HG02885 (cell line): ENCODE data around the gene TMEM184C.

ENCODE experiments used
- ATAC-seq: cut with Tn5 transposase; IDR thresholded peaks from one replicate; pipeline ENCODE4 v1.9.1; 2021; ENCODE audit warnings: mild to moderate bottlenecking; ENCODE audit not compliant: unreplicated experiment, poor library complexity

Gene TMEM184C

GRCh38 chr4:147597561-147597960, 19.6 kb upstream of the TMEM184C start:
- no peak for ATAC-seq

DNA sequence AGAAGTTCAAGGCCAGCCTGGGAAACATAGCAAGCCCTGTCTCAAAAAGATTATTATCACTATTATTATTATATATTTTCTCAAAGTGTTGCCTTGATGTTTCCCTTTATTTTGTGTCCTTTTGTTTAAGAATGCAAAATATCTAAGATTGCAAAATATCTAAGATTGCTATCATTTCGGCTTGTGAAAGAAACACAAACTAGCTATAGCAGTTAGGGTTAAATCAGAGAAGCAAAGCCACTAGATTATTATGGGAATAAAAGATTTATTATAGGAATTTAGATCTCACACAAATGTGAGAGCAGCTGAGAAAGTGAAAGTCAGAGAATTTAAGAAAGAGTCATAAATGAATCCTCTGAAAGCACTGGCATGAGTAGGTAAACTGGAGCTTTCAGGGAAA, 18.0 kb upstream of the TMEM184C start:
- no peak for ATAC-seq

DNA sequence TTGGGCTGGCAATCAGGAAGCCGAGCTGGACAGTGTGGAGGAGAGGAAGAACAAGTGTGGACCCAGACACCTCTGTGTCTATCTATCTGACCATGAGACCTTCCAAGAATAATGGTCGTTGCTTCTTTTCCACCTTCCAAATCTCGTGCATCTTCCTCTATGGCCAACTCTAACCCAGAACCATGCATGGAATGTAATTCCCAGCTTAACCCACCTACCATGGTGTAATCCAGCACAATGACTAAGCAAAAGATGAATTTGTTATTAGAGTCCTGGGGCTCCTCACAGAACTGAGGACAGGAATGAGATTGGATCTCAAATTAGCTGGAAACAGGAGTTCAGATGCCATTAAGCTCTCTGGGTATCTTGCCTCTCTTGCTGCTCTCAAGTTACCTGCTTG, 17.4 kb upstream of the TMEM184C start:
- no peak for ATAC-seq

- no peak for ATAC-seq
Measured at GRCh38 chr4:147605499-147605898, 11.7 kb upstream of the TMEM184C start.

- ATAC-seq: no peak
Measured at GRCh38 chr4:147607471-147607870, 9.7 kb upstream of the TMEM184C start.

DNA sequence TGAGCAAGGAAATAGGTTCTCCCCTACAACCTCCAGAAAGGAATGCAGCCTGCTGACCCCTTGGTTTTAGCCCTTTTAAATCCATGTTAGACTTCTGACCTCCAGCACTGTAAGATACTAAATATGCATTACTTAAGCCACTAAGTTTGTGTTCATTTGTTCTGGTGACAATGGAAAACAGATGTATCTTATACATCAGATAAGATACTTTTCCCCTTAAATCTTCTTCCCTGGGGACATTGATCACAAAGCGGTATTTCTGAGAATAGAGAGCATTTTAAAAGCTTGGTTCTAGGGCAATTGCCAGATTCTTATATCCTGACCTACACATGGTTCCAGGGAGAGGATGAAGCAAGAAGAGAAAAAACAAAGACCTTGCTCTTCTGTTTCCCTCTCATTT, 6.5 kb upstream of the TMEM184C start:
- no peak for ATAC-seq

GRCh38 chr4:147616849-147617172, 386 bp upstream of the TMEM184C start:
- ATAC-seq: peak; percentile 10

- peak; percentile 11 for ATAC-seq
Measured at GRCh38 chr4:147617841-147618691, 869 bp downstream of the TMEM184C start.

GRCh38 chr4:147620315-147620714, 3.1 kb downstream of the TMEM184C start:
- no peak for ATAC-seq

- no peak for ATAC-seq
Measured at GRCh38 chr4:147625733-147626132, 8.5 kb downstream of the TMEM184C start.

DNA sequence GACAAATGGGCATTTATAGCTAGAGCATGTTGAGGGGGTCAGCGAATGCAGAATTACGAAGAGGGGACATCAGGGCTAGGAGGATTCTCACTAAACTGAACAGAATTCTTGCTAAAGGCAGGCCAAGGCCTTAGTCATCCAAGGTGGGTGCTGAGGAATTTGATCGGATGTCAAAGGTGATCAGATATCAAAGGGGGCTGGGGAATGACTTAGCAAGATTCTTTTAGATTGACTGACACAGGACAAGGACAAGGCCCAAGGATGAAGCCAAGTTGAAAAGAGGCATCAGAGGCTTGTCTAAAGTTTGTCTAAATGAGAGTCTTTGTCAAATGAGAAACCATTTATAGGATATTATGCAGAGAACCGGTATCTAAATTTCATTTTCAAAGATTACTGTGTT, 9.7 kb downstream of the TMEM184C start:
- ATAC-seq: no peak

GRCh38 chr4:147628415-147628814, 11.2 kb downstream of the TMEM184C start:
- ATAC-seq: no peak

- no peak for ATAC-seq
Measured at GRCh38 chr4:147629783-147630730, 12.9 kb downstream of the TMEM184C start.

DNA sequence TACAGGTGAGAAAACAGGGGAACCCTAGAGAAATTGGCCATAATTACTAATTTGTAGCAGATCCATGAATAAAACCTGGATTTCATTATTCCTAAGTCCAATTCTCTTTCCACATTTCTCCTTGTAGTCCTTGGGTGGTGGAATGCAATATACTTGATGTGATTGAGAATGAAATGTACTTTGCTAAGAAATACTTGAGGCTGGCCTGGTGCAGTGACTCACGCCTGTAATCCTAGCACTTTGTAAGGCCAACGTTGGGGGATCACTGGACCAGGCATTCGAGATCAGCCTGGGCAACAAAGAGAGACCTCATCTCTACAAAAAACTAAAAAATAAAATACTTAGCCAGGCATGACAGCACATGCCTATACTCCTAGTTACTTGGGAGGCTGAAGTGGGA, 15.9 kb downstream of the TMEM184C start:
- no peak for ATAC-seq

- ATAC-seq: no peak
Measured at GRCh38 chr4:147633643-147634042, 16.4 kb downstream of the TMEM184C start.

DNA sequence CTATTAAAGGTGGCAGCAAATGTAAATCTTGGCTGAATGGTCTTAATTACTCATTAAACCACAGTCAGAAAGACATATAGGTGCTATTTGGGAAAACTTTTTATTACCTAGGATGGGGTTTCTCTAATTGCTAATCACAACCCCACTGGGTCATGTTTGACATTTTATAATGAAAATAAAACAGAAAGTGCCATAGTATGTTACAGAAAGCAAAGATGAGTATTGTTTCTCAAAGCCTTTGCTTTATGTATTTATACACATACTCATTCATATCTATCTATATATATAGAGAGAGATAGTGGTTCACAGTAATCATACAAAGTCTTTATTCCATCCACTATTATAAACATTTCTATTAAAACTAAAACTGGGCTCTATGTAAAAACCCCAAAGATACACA, 18.2 kb downstream of the TMEM184C start:
- no peak for ATAC-seq

- no peak for ATAC-seq
Measured at GRCh38 chr4:147638365-147638764, 21.2 kb downstream of the TMEM184C start.

DNA sequence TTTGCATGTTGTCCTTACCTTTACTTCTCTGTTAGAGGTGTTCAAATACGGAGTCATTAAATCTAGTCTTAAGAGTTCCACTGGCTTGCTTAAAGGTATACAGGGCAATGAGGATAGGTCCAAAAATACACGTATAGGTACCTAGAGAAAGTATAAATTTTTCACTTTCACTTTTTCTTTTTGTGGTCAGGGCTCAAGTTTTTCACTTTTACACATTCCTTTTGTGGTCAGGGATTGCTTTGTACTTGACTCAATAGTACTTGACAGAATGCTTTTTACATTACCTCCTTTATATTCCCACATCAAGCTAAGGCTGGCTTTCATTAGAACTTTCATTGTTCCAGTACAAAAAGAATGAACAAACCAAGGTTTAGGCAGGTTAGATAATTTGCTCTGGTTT, 21.7 kb downstream of the TMEM184C start:
- peak; percentile 83 for ATAC-seq

GRCh38 chr4:147639388-147639787, 22.2 kb downstream of the TMEM184C start:
- no peak for ATAC-seq

DNA sequence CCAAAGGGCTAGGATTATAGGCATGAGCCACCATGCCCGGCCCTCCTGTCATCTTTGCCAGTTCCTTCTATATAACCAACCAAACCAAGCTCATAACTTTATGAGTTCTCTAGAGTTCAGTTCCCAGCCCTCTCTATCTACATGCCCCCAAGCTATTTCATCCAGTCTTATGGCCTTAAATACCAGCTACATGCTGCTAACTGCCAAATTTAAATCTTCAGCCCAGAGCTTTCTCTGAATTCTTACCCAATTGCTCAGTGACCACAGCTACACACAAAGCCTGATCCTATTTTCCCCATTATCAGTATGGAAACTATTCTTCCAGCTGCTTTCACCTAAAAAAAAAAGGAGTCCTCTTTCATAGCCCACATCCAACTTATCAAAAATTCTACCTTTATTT, 23.1 kb downstream of the TMEM184C start:
- no peak for ATAC-seq

GRCh38 chr4:147643616-147644015, 26.4 kb downstream of the TMEM184C start:
- ATAC-seq: no peak
